Karpas-422 (cell line): Measurements from ENCODE around the gene COL11A2. TPM values are rescaled to one million over a fixed set of nuclear protein-coding genes. Genes with fewer than 3 reads are reported as not detected.

Experiments used
- DNase-seq: peaks from one replicate; pipeline ENCODE4 v3.0.0-alpha.2; 2015
- H2AFZ ChIP-seq: fragments of 200-600 bp; sonication (generic); 2 replicates; pipeline ENCODE4 v1.6.1; 2014; ENCODE audit warnings: antibody characterized with exemption, low read length, mixed read lengths
- H3K27ac ChIP-seq: fragments of 200-600 bp; sonication (generic); 2 replicates; pipeline ENCODE4 v1.5.1; 2014; ENCODE audit warnings: mild to moderate bottlenecking, low read length, moderate library complexity
- H3K27me3 ChIP-seq: fragments of 200-600 bp; sonication (generic); 2 replicates; pipeline ENCODE4 v1.6.1; 2014; ENCODE audit warnings: low read length, mixed read lengths
- H3K36me3 ChIP-seq: fragments of 200-600 bp; sonication (generic); 2 replicates; pipeline ENCODE4 v1.6.1; 2014; ENCODE audit warnings: low read length, mixed read lengths; ENCODE audit not compliant: insufficient read depth
- H3K4me1 ChIP-seq: fragments of 200-600 bp; sonication (generic); 2 replicates; pipeline ENCODE4 v1.6.1; 2014; ENCODE audit warnings: mild to moderate bottlenecking, low read length, mixed read lengths
- H3K4me2 ChIP-seq: fragments of 200-600 bp; sonication (generic); 2 replicates; pipeline ENCODE4 v1.6.1; 2014; ENCODE audit warnings: low read length, low read depth, mild to moderate bottlenecking; ENCODE audit not compliant: poor library complexity, severe bottlenecking
- H3K4me3 ChIP-seq: fragments of 200-600 bp; sonication (generic); 2 replicates; pipeline ENCODE4 v1.5.1; 2014; ENCODE audit warnings: mild to moderate bottlenecking, antibody characterized with exemption, low read length, mixed read lengths
- H3K79me2 ChIP-seq: fragments of 200-600 bp; sonication (generic); 2 replicates; pipeline ENCODE4 v1.6.1; 2014; ENCODE audit warnings: mild to moderate bottlenecking, low read length, mixed read lengths
- H3K9ac ChIP-seq: fragments of 200-600 bp; sonication (generic); 2 replicates; pipeline ENCODE4 v1.6.0; 2014; ENCODE audit warnings: low read length
- H3K9me2 ChIP-seq: fragments of 200-600 bp; sonication (generic), shearing (Covaris generic); replicated peaks from 2 replicates; pipeline ENCODE4 v1.6.0; 2014; ENCODE audit warnings: mild to moderate bottlenecking, low read length, moderate library complexity; ENCODE audit not compliant: insufficient read depth
- H3K9me3 ChIP-seq: fragments of 300-700, 200-600 bp; sonication (generic); 2 replicates; pipeline ENCODE4 v1.6.1; 2014; ENCODE audit warnings: low read length, mixed read lengths
- H4K20me1 ChIP-seq: fragments of 200-600 bp; sonication (generic); 2 replicates; pipeline ENCODE4 v1.6.1; 2014; ENCODE audit warnings: mild to moderate bottlenecking, antibody characterized with exemption, low read length, low read depth; ENCODE audit not compliant: insufficient read depth
- total RNA-seq: library from RNA; depleted of rRNA; stranded (reverse); fragments of >200 nt; shearing (Covaris generic); gene quantifications from 2 replicates; pipeline ENCODE4 v1.2.3, GENCODE V29; 2014; ENCODE audit warnings: low replicate concordance

COL11A2 gene
- total RNA-seq, 1 experiment from 2014 or later, result 0.41 TPM

DNA sequence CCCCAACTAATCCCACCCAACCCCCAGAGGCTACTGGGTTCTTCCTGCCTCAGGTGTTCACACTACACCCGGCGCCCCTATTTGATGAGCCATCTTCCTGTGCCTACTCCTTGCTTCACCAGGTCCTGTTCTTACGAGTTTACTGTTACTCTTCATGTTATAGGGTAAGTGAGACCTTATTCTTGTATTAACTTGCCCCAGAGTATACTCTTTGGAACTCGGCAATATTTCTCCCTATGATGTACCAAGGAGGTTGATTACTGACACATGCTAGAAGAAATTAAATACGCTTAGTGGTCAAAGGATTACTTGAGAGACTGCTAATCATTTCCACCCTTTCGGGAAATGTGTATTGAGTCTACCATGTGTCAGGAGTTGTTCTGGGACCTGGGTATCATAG, 25.0 kb upstream of the COL11A2 start:
- H3K4me2 ChIP-seq, result no peak overlapping the region
- no peaks in the 10 kb centered on the region for H3K9me2 ChIP-seq
- H3K4me1 ChIP-seq, result no peaks in the 10 kb centered on the region
- no peaks in the 10 kb centered on the region for H3K27me3 ChIP-seq
- H3K27ac ChIP-seq, result no peak overlapping the region
- H3K9me3 ChIP-seq, result no peaks in the 10 kb centered on the region
- no peak overlapping the region for H3K9ac ChIP-seq
- no peak overlapping the region for H2AFZ ChIP-seq
- DNase-seq, result no peak
- no peak overlapping the region for H3K4me3 ChIP-seq
- no peaks in the 10 kb centered on the region for H3K36me3 ChIP-seq
- H3K79me2 ChIP-seq, result no peaks in the 10 kb centered on the region
- H4K20me1 ChIP-seq, result no peaks in the 10 kb centered on the region

DNA sequence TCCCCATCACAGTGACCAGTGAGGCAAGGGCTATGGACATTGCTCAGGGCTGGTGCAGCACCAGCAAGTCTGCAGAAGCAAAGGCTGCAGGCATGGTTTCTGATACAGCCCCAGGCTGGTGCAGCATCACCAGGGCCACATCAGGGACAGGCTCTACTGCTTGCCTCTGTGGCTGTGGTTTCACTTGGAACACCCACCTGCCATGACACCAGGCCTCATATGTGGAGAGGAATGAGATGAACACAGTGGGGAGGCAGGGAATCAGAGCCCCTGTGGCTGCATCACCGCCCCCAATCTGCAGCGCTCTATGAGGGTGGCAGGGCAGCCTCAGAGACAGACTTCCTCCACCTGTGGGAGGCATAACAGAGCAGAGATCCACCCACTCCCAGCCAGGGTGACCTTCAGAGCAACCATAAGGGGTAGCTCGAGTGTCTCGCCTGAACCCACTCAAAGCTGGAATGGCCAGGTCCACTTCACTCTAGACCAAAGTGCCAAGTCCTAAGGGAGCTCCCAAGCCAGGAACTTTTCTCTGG, 23.9 kb upstream of the COL11A2 start:
- no peak for DNase-seq
- Histone ChIP-seq H3K9me3 (no peaks in the 10 kb centered on the region), H3K4me2 (no peak overlapping the region), H3K9me2 (no peaks in the 10 kb centered on the region), H3K4me1 (no peaks in the 10 kb centered on the region), H3K27ac (no peak overlapping the region), H3K4me3 (no peak overlapping the region), H3K27me3 (no peaks in the 10 kb centered on the region), H4K20me1 (no peaks in the 10 kb centered on the region), H3K36me3 (no peaks in the 10 kb centered on the region), H3K9ac (no peak overlapping the region), H2AFZ (no peak overlapping the region), H3K79me2 (no peaks in the 10 kb centered on the region)

DNA sequence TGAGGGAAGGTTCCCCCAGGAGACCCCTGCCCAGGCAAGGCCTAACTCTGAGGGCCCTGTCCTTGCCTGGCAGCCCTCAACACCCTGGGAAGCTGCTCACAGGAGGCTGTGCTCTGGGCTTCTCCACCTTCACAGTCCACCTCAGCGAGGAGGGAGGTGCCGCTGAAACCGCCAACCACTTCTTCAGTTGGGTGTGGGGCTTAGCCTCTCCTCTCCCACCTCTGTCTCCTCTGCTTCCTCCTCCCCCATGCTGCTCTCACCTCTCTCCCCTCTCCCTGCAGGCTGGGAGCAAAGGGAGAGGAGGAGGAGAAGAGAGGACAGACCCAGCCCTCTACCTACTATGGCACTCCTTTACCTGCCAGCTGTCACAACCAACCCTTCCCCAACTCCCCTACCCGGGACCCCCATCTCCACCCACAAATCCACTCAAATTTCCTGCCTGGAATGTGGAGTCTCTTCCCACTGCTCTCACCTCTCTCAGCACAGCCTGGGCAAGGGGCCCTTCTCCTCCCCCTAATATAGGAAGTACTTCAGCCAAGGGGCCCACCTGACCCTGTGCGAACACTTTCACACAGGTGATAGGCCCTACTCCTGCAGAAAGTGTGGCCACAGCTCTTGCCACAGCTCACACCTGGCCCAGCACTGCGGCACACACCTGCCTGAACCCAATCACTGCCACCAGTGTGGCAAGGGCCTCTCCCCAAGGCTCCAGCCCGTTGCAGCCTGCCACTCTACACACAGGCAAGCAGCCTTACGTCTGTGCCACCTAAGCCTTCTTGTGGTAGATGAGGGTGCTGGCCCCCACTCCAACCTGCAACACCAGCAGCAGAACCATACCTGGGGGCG, 23.2 kb upstream of the COL11A2 start:
- Histone ChIP-seq H3K9me2 (no peaks in the 10 kb centered on the region), H2AFZ (no peak overlapping the region), H3K4me2 (no peak overlapping the region), H3K79me2 (no peaks in the 10 kb centered on the region), H3K27me3 (no peaks in the 10 kb centered on the region), H3K9me3 (no peaks in the 10 kb centered on the region), H3K4me3 (no peak overlapping the region), H3K4me1 (no peaks in the 10 kb centered on the region), H4K20me1 (no peaks in the 10 kb centered on the region), H3K27ac (no peak overlapping the region), H3K9ac (no peak overlapping the region), H3K36me3 (no peaks in the 10 kb centered on the region)
- DNase-seq, result no peak

DNA sequence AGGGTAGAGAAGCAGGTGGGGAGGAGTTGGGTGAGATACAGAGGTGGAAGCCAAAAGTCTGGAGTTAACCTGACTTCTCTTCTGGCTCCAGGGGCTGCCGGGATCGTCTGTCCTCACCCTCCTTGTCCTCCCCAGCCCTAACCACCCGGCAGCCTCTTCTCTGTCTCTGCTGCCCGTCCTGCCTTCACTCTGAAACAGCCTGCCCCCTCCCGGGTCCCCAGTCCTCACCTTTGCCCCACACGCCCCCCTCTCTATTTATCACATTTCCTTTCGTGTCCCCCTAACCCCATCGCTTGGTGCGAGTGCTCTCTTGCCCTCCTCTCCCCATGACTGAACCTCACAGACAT, 21.7 kb upstream of the COL11A2 start:
- DNase-seq, result no peak
- Histone ChIP-seq H3K27me3 (no peaks in the 10 kb centered on the region), H3K9me3 (no peaks in the 10 kb centered on the region), H3K9ac (no peak overlapping the region), H3K9me2 (no peaks in the 10 kb centered on the region), H3K36me3 (0 out of 2 replicates have a peak, but pooled peaks cover 7% of the 10 kb centered on the region), H3K27ac (no peak overlapping the region), H3K4me2 (no peak overlapping the region), H3K4me1 (peaks cover 6% of the 10 kb centered on the region), H3K4me3 (no peak overlapping the region), H3K79me2 (peaks cover 6% of the 10 kb centered on the region; the same call in 1 of the 2 replicates), H4K20me1 (no peaks in the 10 kb centered on the region), H2AFZ (no peak overlapping the region)

DNA sequence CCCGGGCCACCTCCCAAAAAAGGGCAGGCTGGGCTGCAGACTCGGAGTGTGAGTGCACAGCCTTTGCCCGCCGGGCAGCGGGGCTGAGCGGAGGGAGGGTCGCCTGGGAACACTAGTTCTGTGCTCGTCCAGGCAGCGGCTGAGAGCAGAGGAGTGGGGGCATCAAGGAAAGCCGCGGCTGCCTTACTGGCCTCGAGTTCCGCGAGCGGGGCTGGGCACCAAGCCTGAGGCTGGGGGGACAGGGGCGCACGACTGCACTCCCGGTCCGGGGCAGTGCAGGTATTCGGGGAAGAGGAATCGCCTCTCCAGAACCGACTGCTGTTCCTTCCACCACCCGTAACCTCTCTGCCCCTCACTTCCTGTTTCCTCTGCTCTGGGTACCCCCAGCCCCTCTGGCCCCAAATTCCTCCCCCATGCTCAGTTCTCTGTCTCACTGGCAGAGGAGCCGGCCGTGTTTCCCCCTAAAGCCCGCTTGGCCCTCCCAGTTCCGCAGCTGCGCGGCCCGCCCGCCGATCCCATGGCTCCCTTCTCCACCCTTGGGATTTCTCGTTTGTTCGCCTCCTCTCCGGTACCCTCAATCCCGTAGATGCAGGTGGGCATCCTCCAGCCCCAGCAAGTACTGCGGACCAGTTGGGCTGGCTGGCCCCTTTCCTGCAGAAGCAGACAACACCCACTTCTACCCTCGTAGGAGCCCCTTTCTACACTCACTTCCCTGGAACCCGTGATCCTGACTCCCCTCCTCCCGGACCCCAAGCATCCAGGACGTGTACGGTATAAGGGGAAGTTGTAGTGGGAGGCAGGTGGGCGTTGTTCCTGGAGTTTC, 21.1 kb upstream of the COL11A2 start:
- Histone ChIP-seq H3K79me2 (peaks cover 6% of the 10 kb centered on the region; the same call in 1 of the 2 replicates), H3K4me3 (no peak overlapping the region), H3K9me2 (no peaks in the 10 kb centered on the region), H3K27me3 (no peaks in the 10 kb centered on the region), H3K27ac (no peak overlapping the region), H4K20me1 (no peaks in the 10 kb centered on the region), H3K4me1 (peaks cover 9% of the 10 kb centered on the region), H3K9ac (no peak overlapping the region), H3K36me3 (0 out of 2 replicates have a peak, but pooled peaks cover 7% of the 10 kb centered on the region), H3K9me3 (no peaks in the 10 kb centered on the region), H2AFZ (no peak overlapping the region), H3K4me2 (no peak overlapping the region)
- no peak for DNase-seq

GRCh38 chr6:33212857-33213165, 20.5 kb upstream of the COL11A2 start:
- 0 out of 2 replicates have a peak, but pooled peaks cover 7% of the 10 kb centered on the region for H3K36me3 ChIP-seq
- no peak overlapping the region for H2AFZ ChIP-seq
- H3K27ac ChIP-seq, result no peak overlapping the region
- H3K79me2 ChIP-seq, result peaks cover 6% of the 10 kb centered on the region; the same call in 1 of the 2 replicates
- H3K4me1 ChIP-seq, result peaks cover 11% of the 10 kb centered on the region
- no peaks in the 10 kb centered on the region for H3K9me2 ChIP-seq
- no peaks in the 10 kb centered on the region for H3K27me3 ChIP-seq
- H3K4me3 ChIP-seq, result no peak overlapping the region
- no peak overlapping the region for H3K9ac ChIP-seq
- H3K4me2 ChIP-seq, result no peak overlapping the region
- no peak for DNase-seq
- no peaks in the 10 kb centered on the region for H3K9me3 ChIP-seq
- no peaks in the 10 kb centered on the region for H4K20me1 ChIP-seq

- peaks cover 19% of the 10 kb centered on the region for H3K4me1 ChIP-seq
- no peak overlapping the region for H3K4me2 ChIP-seq
- no peak overlapping the region for H3K4me3 ChIP-seq
- no peak overlapping the region for H3K9ac ChIP-seq
- H3K9me2 ChIP-seq, result no peaks in the 10 kb centered on the region
- H3K36me3 ChIP-seq, result 0 out of 2 replicates have a peak, but pooled peaks cover 7% of the 10 kb centered on the region
- no peaks in the 10 kb centered on the region for H4K20me1 ChIP-seq
- no peak for DNase-seq
- H3K27me3 ChIP-seq, result no peaks in the 10 kb centered on the region
- peaks cover 6% of the 10 kb centered on the region; the same call in 1 of the 2 replicates for H3K79me2 ChIP-seq
- no peaks in the 10 kb centered on the region for H3K9me3 ChIP-seq
- H3K27ac ChIP-seq, result no peak overlapping the region
- no peak overlapping the region for H2AFZ ChIP-seq
These were observed 19.6 kb upstream of the COL11A2 start for GRCh38 chr6:33211666-33212422.
